ENCODE results near the gene SELENOP. TPM values are rescaled to one million over a fixed set of nuclear protein-coding genes. Genes with fewer than 3 reads are reported as not detected.

SELENOP gene
- total and polyA plus RNA-seq, 9 of the 15 experiments (the other 6 are each of a cell fraction or from before 2014, with no cell fraction given), result 3.2 to 6.3 (median 4.5) TPM

- peak; percentile 26; the same call in 1 of the 2 replicates for TF ChIP-seq NCOR1 (IDR thresholded peaks at IDR 0.05)
- no peak for TF ChIP-seq E2F8 (IDR thresholded peaks at IDR 0.05; ENCODE audit: low read depth, partially characterized antibody)
- TF ChIP-seq LARP7 (IDR thresholded peaks at IDR 0.05), result no peak
- no peak for TF ChIP-seq ZNF395 (CRISPR knock-in tag; IDR thresholded peaks at IDR 0.05)
- no peak for TF ChIP-seq LCOR (CRISPR knock-in tag; IDR thresholded peaks at IDR 0.05)
- no peak for TF ChIP-seq NFYB (IDR thresholded peaks at IDR 0.05; ENCODE audit: extremely low read depth, insufficient read length)
- no peak for TF ChIP-seq RBM39 (optimal IDR thresholded peaks at IDR 0.05; ENCODE audit: low read depth, low read length)
- TF ChIP-seq TAF7 (tag; IDR thresholded peaks at IDR 0.05), result no peak
- no peak for TF ChIP-seq TGIF2 (CRISPR knock-in tag; IDR thresholded peaks at IDR 0.05)
- TF ChIP-seq BRF2 (IDR thresholded peaks at IDR 0.05; ENCODE audit: borderline replicate concordance, insufficient read depth, insufficient read length), result no peak
- no peak for TF ChIP-seq TFAM (CRISPR knock-in tag; conservative IDR thresholded peaks at IDR 0.05)
- no peak for TF ChIP-seq STAT5B (CRISPR knock-in tag; IDR thresholded peaks at IDR 0.05)
- no peak for TF ChIP-seq RREB1 (CRISPR knock-in tag; IDR thresholded peaks at IDR 0.05)
- TF ChIP-seq ZNF75A (CRISPR knock-in tag; IDR thresholded peaks at IDR 0.05), result no peak
- no peak for TF ChIP-seq HLTF (IDR thresholded peaks at IDR 0.05)
- TF ChIP-seq ZNF778 (CRISPR knock-in tag; IDR thresholded peaks at IDR 0.05), result no peak
- TF ChIP-seq KLF16 (IDR thresholded peaks at IDR 0.05), result no peak
- no peak for TF ChIP-seq PURB (CRISPR knock-in tag; IDR thresholded peaks at IDR 0.05; ENCODE audit: low read depth)
- peak; percentile 43; the same call in 1 of the 2 replicates for TF ChIP-seq TEAD4 (IDR thresholded peaks at IDR 0.05; ENCODE audit: low read length)
- TF ChIP-seq TEAD4 (CRISPR knock-in tag; IDR thresholded peaks at IDR 0.05; ENCODE audit: borderline replicate concordance), result no peak
Observed at GRCh38 chr5:42830924-42831323, 19.2 kb upstream of the SELENOP start (continued).

All from K562 (cell line).